Prostate gland (tissue), 2 donors: ENCODE measurements around the gene AUTS2. TPM values are rescaled to one million over a fixed set of nuclear protein-coding genes. Genes with fewer than 3 reads are reported as not detected.

Source experiments
- DNase-seq: peaks from one replicate; pipeline ENCODE4 v3.0.0-alpha.2; 2019; ENCODE audit warnings: low spot score
- H3K27ac ChIP-seq, 2 donors: fragments of 200-600 bp; sonication (generic); 2 replicates each; pipeline ENCODE4 v1.5.1; 2017 to 2019
- H3K27me3 ChIP-seq: fragments of 200-600 bp; sonication (generic); replicated peaks from 2 replicates; pipeline ENCODE4 v1.5.1; 2019; ENCODE audit not compliant: insufficient read depth
- H3K36me3 ChIP-seq, 2 donors: fragments of 200-600 bp; sonication (generic); 1 replicate in 1 of 2; 2 replicates in 1 of 2; pipeline versions ENCODE4 v1.5.1 to v1.8.1; 2017 to 2019
- H3K4me1 ChIP-seq: fragments of 200-600 bp; sonication (generic); replicated peaks from 2 replicates; pipeline ENCODE4 v1.5.1; 2019
- H3K4me3 ChIP-seq, 2 donors: fragments of 200-600 bp; sonication (generic); 2 replicates each; pipeline ENCODE4 v1.5.1; 2017 to 2019
- H3K9me3 ChIP-seq: fragments of 200-600 bp; sonication (generic); 2 replicates; pipeline ENCODE4 v1.5.1; 2017
- CTCF ChIP-seq, 4 experiments: fragments of 200-600 bp in 2 of 4; fragments of 450-650 bp in 2 of 4; sonication (generic) in 2 of 4; IDR thresholded peaks; 1 replicate in 3 of 4; 2 replicates in 1 of 4; pipeline ENCODE4 v1.5.1; 2016 to 2019; ENCODE audit warnings: antibody characterized with exemption in 4 of 4, mild to moderate bottlenecking in 2 of 4, moderate library complexity in 2 of 4
- POLR2A ChIP-seq: fragments of 450-650 bp; IDR thresholded peaks from one replicate; pipeline ENCODE4 v1.6.1; 2016; ENCODE audit warnings: antibody characterized with exemption, mild to moderate bottlenecking
- POLR2AphosphoS5 ChIP-seq: sonication (generic); formaldehyde crosslinking; IDR thresholded peaks from one replicate; pipeline ENCODE4 v1.6.1; 2017; ENCODE audit warnings: antibody characterized with exemption
- WGBS: methylation state at CpG from one replicate; pipeline ENCODE4 v1.1.5; 2018; 5-methylcytosine and 5-hydroxymethylcytosine counted together
- intact Hi-C: fragments of 100-400 bp; cut with DNase I; formaldehyde crosslinking; loops from one replicate; pipeline ENCODE4 v1.14.2; 2022
- total RNA-seq, 2 donors: library from RNA; depleted of rRNA; stranded (reverse); fragments of >200 nt; gene quantifications; one replicate each; pipeline ENCODE4 v1.1.0, GENCODE V29; 2016

The AUTS2 gene
- total RNA-seq, 2 donors from 2014 or later, result 25.0 to 55.2 TPM

- WGBS, result 72% methylated on average over 3 of the region's 3 CpGs
- intact Hi-C loops, result no loop called here
- TF ChIP-seq POLR2AphosphoS5 (no peak), CTCF (IDR thresholded peaks at IDR 0.05) (no peak), POLR2A (no peak)
Measured at GRCh38 chr7:69878015-69878414, 279.7 kb downstream of the AUTS2 start.

GRCh38 chr7:69878591-69878990 lies 280.3 kb downstream of the AUTS2 start:
- intact Hi-C loops, result no loop called here
- DNase-seq, result no peak
- no peaks in the 10 kb centered on the region for H3K9me3 ChIP-seq
- WGBS, result 84% methylated on average over 3 of the region's 3 CpGs
- no peak overlapping the region for H3K27ac ChIP-seq
- no peak overlapping the region for H3K4me3 ChIP-seq
- H3K27me3 ChIP-seq, result no peaks in the 10 kb centered on the region
- H3K4me1 ChIP-seq, result no peaks in the 10 kb centered on the region
- H3K36me3 ChIP-seq, result no peaks in the 10 kb centered on the region
- TF ChIP-seq POLR2A, result no peak
- no peak for TF ChIP-seq CTCF (IDR thresholded peaks at IDR 0.05)
- no peak for TF ChIP-seq POLR2AphosphoS5

More at GRCh38 chr7:69878015-69878414, 279.7 kb downstream of the AUTS2 start:
- DNase-seq, result no peak
- no peak overlapping the region for H3K4me3 ChIP-seq
- no peaks in the 10 kb centered on the region for H3K36me3 ChIP-seq
- H3K27ac ChIP-seq, result no peak overlapping the region
- H3K4me1 ChIP-seq, result no peaks in the 10 kb centered on the region
- H3K9me3 ChIP-seq, result no peaks in the 10 kb centered on the region
- H3K27me3 ChIP-seq, result no peaks in the 10 kb centered on the region

GRCh38 chr7:69879989-69880388 lies 281.7 kb downstream of the AUTS2 start:
- H3K4me1 ChIP-seq, result no peaks in the 10 kb centered on the region
- no peaks in the 10 kb centered on the region for H3K9me3 ChIP-seq
- intact Hi-C loops, result no loop called here
- no peaks in the 10 kb centered on the region for H3K36me3 ChIP-seq
- TF ChIP-seq POLR2A (no peak), CTCF (IDR thresholded peaks at IDR 0.05) (no peak), POLR2AphosphoS5 (no peak)
- DNase-seq, result no peak
- 93% methylated on average over 3 of the region's 3 CpGs for WGBS
- H3K4me3 ChIP-seq, result no peak overlapping the region
- no peak overlapping the region for H3K27ac ChIP-seq
- no peaks in the 10 kb centered on the region for H3K27me3 ChIP-seq

- H3K9me3 ChIP-seq, result no peaks in the 10 kb centered on the region
- 72% methylated on average over 3 of the region's 3 CpGs for WGBS
- intact Hi-C loops, result no loop called here
Measured at GRCh38 chr7:69880840-69881239, 282.6 kb downstream of the AUTS2 start.

More at GRCh38 chr7:69880840-69881239, 282.6 kb downstream of the AUTS2 start:
- Histone ChIP-seq H3K27ac (no peak overlapping the region), H3K4me1 (no peaks in the 10 kb centered on the region), H3K27me3 (no peaks in the 10 kb centered on the region), H3K36me3 (no peaks in the 10 kb centered on the region), H3K4me3 (no peak overlapping the region)
- DNase-seq, result no peak
- TF ChIP-seq POLR2A (no peak), CTCF (IDR thresholded peaks at IDR 0.05) (no peak), POLR2AphosphoS5 (no peak)
